Kidney epithelial cell (primary cell): ENCODE data around the gene CASKIN1. TPM values are rescaled to one million over a fixed set of nuclear protein-coding genes. Genes with fewer than 3 reads are reported as not detected.

Experiments
- DNase-seq: peaks from one replicate; pipeline ENCODE4 v3.0.0-alpha.2; 2010; ENCODE audit warnings: low read depth
- H3K27me3 ChIP-seq: 2 replicates; pipeline ENCODE4 v1.6.0; 2011; ENCODE audit warnings: low read length; ENCODE audit not compliant: control insufficient read depth, insufficient read depth
- H3K36me3 ChIP-seq: 2 replicates; pipeline ENCODE4 v1.5.1; 2011; ENCODE audit warnings: low read length; ENCODE audit not compliant: control insufficient read depth, insufficient read depth
- H3K4me3 ChIP-seq: 2 replicates; pipeline ENCODE4 v1.5.1; 2011; ENCODE audit warnings: low read depth, mild to moderate bottlenecking, control low read depth, low read length
- CTCF ChIP-seq: IDR thresholded peaks from 2 replicates; pipeline ENCODE4 v1.5.1; 2011; ENCODE audit warnings: mild to moderate bottlenecking, moderate library complexity, low read length, control low read depth, inconsistent platforms; ENCODE audit not compliant: insufficient read depth, poor library complexity, severe bottlenecking
- total RNA-seq: library from RNA; depleted of rRNA; stranded (reverse); fragments of >200 nt; gene quantifications from 2 replicates; pipeline ENCODE4 v1.2.3, GENCODE V29; 2015

Gene CASKIN1
- total RNA-seq, 1 donor from 2014 or later: 0.08 TPM

GRCh38 chr16:2223221-2223941 lies 27.0 kb upstream of the CASKIN1 start, which contains the start of gene E4F1:
TSS of gene E4F1 (plus strand) at chr16:2223591. CDS start at chr16:2223614, 23 bp downstream.
- no peaks in the 10 kb centered on the region for H3K27me3 ChIP-seq
- H3K4me3 ChIP-seq: peak within 1 kb of the TSS; percentile 95
- H3K36me3 ChIP-seq: no peaks in the 10 kb centered on the region
- peak; percentile 97 for DNase-seq
- no peak for TF ChIP-seq CTCF

- no peak for DNase-seq
- Histone ChIP-seq H3K27me3 (no peaks in the 10 kb centered on the region), H3K4me3 (no peak overlapping the region), H3K36me3 (peaks cover 5% of the 10 kb centered on the region)
- TF ChIP-seq CTCF: no peak
These were observed 19.9 kb upstream of the CASKIN1 start for GRCh38 chr16:2216330-2216729.

- Histone ChIP-seq H3K4me3 (peak within 1 kb of the TSS; percentile 85), H3K27me3 (no peaks in the 10 kb centered on the region), H3K36me3 (peaks cover 5% of the 10 kb centered on the region)
- no peak for DNase-seq
- TF ChIP-seq CTCF: no peak
These were observed 18.2 kb upstream of the CASKIN1 start, which contains the start of gene PGP for GRCh38 chr16:2214719-2214968. TSS of gene PGP (minus strand) at chr16:2214840. CDS start at chr16:2214777, 63 bp downstream.

GRCh38 chr16:2213817-2214718 lies 17.7 kb upstream of the CASKIN1 start:
- Histone ChIP-seq H3K36me3 (peaks cover 5% of the 10 kb centered on the region), H3K27me3 (no peaks in the 10 kb centered on the region), H3K4me3 (peak overlapping the region; percentile 48)
- no peak for DNase-seq
- no peak for TF ChIP-seq CTCF

GRCh38 chr16:2212362-2213324 lies 16.2 kb upstream of the CASKIN1 start:
- no peak for DNase-seq
- no peak for TF ChIP-seq CTCF
- Histone ChIP-seq H3K36me3 (peaks cover 5% of the 10 kb centered on the region), H3K4me3 (peak overlapping the region; percentile 48), H3K27me3 (no peaks in the 10 kb centered on the region)
